ENCODE measurements around the gene SH3BP4. TPM values are rescaled to one million over a fixed set of nuclear protein-coding genes. Genes with fewer than 3 reads are reported as not detected.
A peak's percentile ranks its signal among the peaks of the same experiment; 100 is the strongest.

SH3BP4 gene
- total and polyA plus RNA-seq, 2 of the 13 experiments (the other 11 are each of a cell fraction or from before 2014, with no cell fraction given): 34.6 to 99.1 TPM

- no peak for TF ChIP-seq DPF2 (CRISPR knock-in tag; IDR thresholded peaks at IDR 0.05; ENCODE audit: borderline replicate concordance, low read depth)
- no peak for TF ChIP-seq ZBTB2 (CRISPR knock-in tag; IDR thresholded peaks at IDR 0.05; ENCODE audit: low read depth)
- TF ChIP-seq RXRB (CRISPR knock-in tag; IDR thresholded peaks at IDR 0.05; ENCODE audit: borderline replicate concordance): no peak
- TF ChIP-seq SKIL (CRISPR knock-in tag; IDR thresholded peaks at IDR 0.05; ENCODE audit: borderline replicate concordance): no peak
- no peak for TF ChIP-seq NR3C1 (CRISPR knock-in tag; IDR thresholded peaks at IDR 0.05)
- 0 out of 2 replicates have a peak, but pooled peaks have one; percentile 18 for TF ChIP-seq SALL2 (CRISPR knock-in tag; IDR thresholded peaks at IDR 0.05)
- 0 out of 2 replicates have a peak, but pooled peaks have one; percentile 54 for TF ChIP-seq ZNF878 (CRISPR knock-in tag; IDR thresholded peaks at IDR 0.05)
- 0 out of 2 replicates have a peak, but pooled peaks have one; percentile 64 for TF ChIP-seq ARNT2 (CRISPR knock-in tag; IDR thresholded peaks at IDR 0.05; ENCODE audit: low read depth)
- TF ChIP-seq HMG20A (CRISPR knock-in tag; IDR thresholded peaks at IDR 0.05; ENCODE audit: borderline replicate concordance): no peak
- peak; percentile 55; the same call in 1 of the 2 replicates for TF ChIP-seq TFAP4 (IDR thresholded peaks at IDR 0.05; ENCODE audit: borderline replicate concordance, low read depth)
- no peak for TF ChIP-seq ZNF614 (CRISPR knock-in tag; IDR thresholded peaks at IDR 0.05; ENCODE audit: borderline replicate concordance)
- no peak for TF ChIP-seq ATF1 (CRISPR knock-in tag; IDR thresholded peaks at IDR 0.05)
- TF ChIP-seq ZNF766 (CRISPR knock-in tag; IDR thresholded peaks at IDR 0.05; ENCODE audit: borderline replicate concordance): no peak
- no peak for TF ChIP-seq ZNF260 (CRISPR knock-in tag; IDR thresholded peaks at IDR 0.05; ENCODE audit: borderline replicate concordance, low read depth)
- TF ChIP-seq ZNF280D (CRISPR knock-in tag; IDR thresholded peaks at IDR 0.05): no peak; the same call in 1 of the 2 replicates
- TF ChIP-seq HNRNPH1 (optimal IDR thresholded peaks at IDR 0.05; ENCODE audit: low read depth, low read length): no peak
- 0 out of 2 replicates have a peak, but pooled peaks have one; percentile 63 for TF ChIP-seq MEIS1 (CRISPR knock-in tag; IDR thresholded peaks at IDR 0.05; ENCODE audit: borderline replicate concordance)
- no peak for TF ChIP-seq THAP11 (CRISPR knock-in tag; IDR thresholded peaks at IDR 0.05)
- TF ChIP-seq ZNF530 (CRISPR knock-in tag; IDR thresholded peaks at IDR 0.05; ENCODE audit: low read depth): no peak
These were observed 676 bp downstream of the SH3BP4 start (continued) for GRCh38 chr2:234952270-234953115.

All from HepG2 (cell line).